Measurements from ENCODE around the gene C16orf96. TPM values are rescaled to one million over a fixed set of nuclear protein-coding genes. Genes with fewer than 3 reads are reported as not detected.

Gene C16orf96
- total and polyA plus RNA-seq, 4 donors = 0.06 to 0.25 (median 0.08) TPM

- TF ChIP-seq RXRA (IDR thresholded peaks at IDR 0.05) (no peak), GABPA (IDR thresholded peaks at IDR 0.05 in 1 of 2, conservative IDR thresholded peaks at IDR 0.05 in 1 of 2) (no peak), ZBTB33 (IDR thresholded peaks at IDR 0.05) (no peak), FOXA1 (IDR thresholded peaks at IDR 0.05) (no peak), FOXA2 (IDR thresholded peaks at IDR 0.05) (no peak), REST (IDR thresholded peaks at IDR 0.05) (no peak), ATF3 (IDR thresholded peaks at IDR 0.05) (no peak), EGR1 (IDR thresholded peaks at IDR 0.05; ENCODE audit: low read depth in 2 of 2) (no peak), SP1 (IDR thresholded peaks at IDR 0.05) (no peak)
- 89% methylated on average over 15 of the region's 15 CpGs for WGBS
Observed at GRCh38 chr16:4519274-4520058, 36.7 kb upstream of the C16orf96 start.

GRCh38 chr16:4520913-4521312 is 35.2 kb upstream of the C16orf96 start:
- Histone ChIP-seq H3K4me1 (ENCODE audit: control insufficient read depth in 4 of 4, insufficient read depth in 4 of 4, low read length in 3 of 4) (peaks cover 0 to 6% (median 0%) of the 10 kb centered on the region in 4 donors), H3K9ac (ENCODE audit: low read depth in 1 of 2, low read length in 2 of 2) (no peak overlapping the region), H3K27ac (ENCODE audit: low read depth in 1 of 2, low read length in 2 of 2) (no peak overlapping the region), H3K27me3 (ENCODE audit: control insufficient read depth in 4 of 4, insufficient read depth in 4 of 4, low read length in 3 of 4) (no peaks in the 10 kb centered on the region), H3K36me3 (ENCODE audit: control insufficient read depth in 4 of 4, insufficient read depth in 3 of 4, low read depth in 1 of 4, low read length in 3 of 4) (peaks cover 0 to 3% (median 1%) of the 10 kb centered on the region in 4 donors), H3K9me3 (ENCODE audit: control insufficient read depth in 4 of 4, low read length in 3 of 4) (no peaks in the 10 kb centered on the region), H3K4me3 (ENCODE audit: low read depth in 1 of 3, low read length in 3 of 3) (no peak overlapping the region)
- DNase-seq (ENCODE audit: low spot score) = no peak
- WGBS = 93% methylated on average over 7 of the region's 7 CpGs
- no peak for TF ChIP-seq FOXA1 (IDR thresholded peaks at IDR 0.05)
- TF ChIP-seq GABPA (IDR thresholded peaks at IDR 0.05 in 1 of 2, conservative IDR thresholded peaks at IDR 0.05 in 1 of 2) = no peak
- TF ChIP-seq RAD21 (IDR thresholded peaks at IDR 0.05) = no peak
- no peak for TF ChIP-seq TAF1 (conservative IDR thresholded peaks at IDR 0.05)
- TF ChIP-seq RXRA (IDR thresholded peaks at IDR 0.05) = no peak
- TF ChIP-seq CTCF (IDR thresholded peaks at IDR 0.05; ENCODE audit: low read depth, low read length, missing input control) = no peak
- TF ChIP-seq ZBTB33 (IDR thresholded peaks at IDR 0.05) = no peak
- no peak for TF ChIP-seq HNF4A (conservative IDR thresholded peaks at IDR 0.05)
- TF ChIP-seq FOXA2 (IDR thresholded peaks at IDR 0.05) = no peak
- no peak for TF ChIP-seq MAX (IDR thresholded peaks at IDR 0.05)
- no peak for TF ChIP-seq NR2F2 (IDR thresholded peaks at IDR 0.05)
- TF ChIP-seq ATF3 (IDR thresholded peaks at IDR 0.05) = no peak
- TF ChIP-seq SP1 (IDR thresholded peaks at IDR 0.05) = no peak
- no peak for TF ChIP-seq EGR1 (IDR thresholded peaks at IDR 0.05; ENCODE audit: low read depth in 2 of 2)
- no peak for TF ChIP-seq HNF4G (IDR thresholded peaks at IDR 0.05)
- TF ChIP-seq YY1 (IDR thresholded peaks at IDR 0.05) = no peak

More at GRCh38 chr16:4519274-4520058, 36.7 kb upstream of the C16orf96 start:
- Histone ChIP-seq H3K9ac (ENCODE audit: low read depth in 1 of 2, low read length in 2 of 2) (no peak overlapping the region), H3K36me3 (ENCODE audit: control insufficient read depth in 4 of 4, insufficient read depth in 3 of 4, low read depth in 1 of 4, low read length in 3 of 4) (peaks cover 0 to 3% (median 1%) of the 10 kb centered on the region in 4 donors), H3K27ac (ENCODE audit: low read depth in 1 of 2, low read length in 2 of 2) (no peak overlapping the region), H3K4me3 (ENCODE audit: low read depth in 1 of 3, low read length in 3 of 3) (no peak overlapping the region), H3K27me3 (ENCODE audit: control insufficient read depth in 4 of 4, insufficient read depth in 4 of 4, low read length in 3 of 4) (no peaks in the 10 kb centered on the region), H3K9me3 (ENCODE audit: control insufficient read depth in 4 of 4, low read length in 3 of 4) (no peaks in the 10 kb centered on the region), H3K4me1 (ENCODE audit: control insufficient read depth in 4 of 4, insufficient read depth in 4 of 4, low read length in 3 of 4) (peaks cover 0 to 9% (median 2%) of the 10 kb centered on the region in 4 donors)
- DNase-seq (ENCODE audit: low spot score) = no peak

Data from liver (tissue), 9 donors.